GM23338 (cell line): ENCODE data around the gene GRB14. TPM values are rescaled to one million over a fixed set of nuclear protein-coding genes. Genes with fewer than 3 reads are reported as not detected.
"Not testable (repeated sequence)": the region's sequence is repeated elsewhere in the genome, so short reads cannot be mapped to it uniquely, and the experiment has no call there.

Source experiments
- ATAC-seq: fragments of 200-7000 bp; cut with Tn5 transposase; 3 replicates; pipeline ENCODE4 v1.9.1; 2020
- DNase-seq: peaks from one replicate; pipeline ENCODE4 v3.0.0-alpha.2; 2015; ENCODE audit warnings: low spot score
- H2AFZ ChIP-seq: fragments of 200-600 bp; sonication (generic); 2 replicates; pipeline ENCODE4 v1.8.0; 2016; ENCODE audit warnings: antibody characterized with exemption, mild to moderate bottlenecking, moderate library complexity
- H3F3A ChIP-seq: fragments of 200-600 bp; sonication (generic); replicated peaks from 2 replicates; pipeline ENCODE4 v1.8.0; 2017; ENCODE audit warnings: antibody characterized with exemption, mixed run types, low read depth
- H3K27ac ChIP-seq: fragments of 200-600 bp; sonication (generic); 2 replicates; pipeline ENCODE4 v1.6.1; 2016; ENCODE audit warnings: low read depth
- H3K27me3 ChIP-seq: fragments of 200-600 bp; sonication (generic); 2 replicates; pipeline ENCODE4 v1.8.0; 2016; ENCODE audit warnings: mild to moderate bottlenecking, mixed run types, moderate library complexity; ENCODE audit not compliant: insufficient read depth
- H3K36me3 ChIP-seq: fragments of 200-600 bp; sonication (generic); 2 replicates; pipeline ENCODE4 v1.8.0; 2016; ENCODE audit warnings: mild to moderate bottlenecking; ENCODE audit not compliant: insufficient read depth
- H3K4me1 ChIP-seq: fragments of 200-600 bp; sonication (generic); 2 replicates; pipeline ENCODE4 v1.8.0; 2016; ENCODE audit warnings: mild to moderate bottlenecking, moderate library complexity; ENCODE audit not compliant: insufficient read depth
- H3K4me2 ChIP-seq: fragments of 200-600 bp; sonication (generic); 2 replicates; pipeline ENCODE4 v1.7.1; 2017; ENCODE audit warnings: mixed run types
- H3K4me3 ChIP-seq: fragments of 200-600 bp; sonication (generic); 2 replicates; pipeline ENCODE4 v1.6.1; 2016; ENCODE audit warnings: mixed run types
- H3K79me2 ChIP-seq: fragments of 200-600 bp; sonication (generic); replicated peaks from 2 replicates; pipeline ENCODE4 v1.8.0; 2017; ENCODE audit warnings: mild to moderate bottlenecking; ENCODE audit not compliant: insufficient read depth
- H3K9me2 ChIP-seq: fragments of 200-600 bp; sonication (generic); 2 replicates; pipeline ENCODE4 v1.8.0; 2017; ENCODE audit not compliant: insufficient read depth
- H4K20me1 ChIP-seq: fragments of 200-600 bp; sonication (generic); replicated peaks from 2 replicates; pipeline ENCODE4 v1.8.0; 2017; ENCODE audit warnings: mild to moderate bottlenecking; ENCODE audit not compliant: insufficient read depth
- H3K27ac Mint-ChIP-seq: 2 replicates; pipeline ENCODE4 v1.8.0; 2020; ENCODE audit warnings: inconsistent platforms, mild to moderate bottlenecking, moderate library complexity, mixed read lengths
- H3K27me3 Mint-ChIP-seq: 3 replicates; pipeline ENCODE4 v1.8.0; 2022; ENCODE audit warnings: low read depth, mild to moderate bottlenecking, moderate library complexity, mixed read lengths, inconsistent platforms; ENCODE audit not compliant: insufficient read depth, poor library complexity
- H3K36me3 Mint-ChIP-seq: 3 replicates; pipeline ENCODE4 v1.8.0; 2021; ENCODE audit warnings: low read depth, mild to moderate bottlenecking, inconsistent platforms, moderate library complexity, mixed read lengths
- H3K4me1 Mint-ChIP-seq: 3 replicates; pipeline ENCODE4 v1.8.0; 2020; ENCODE audit warnings: mild to moderate bottlenecking, inconsistent platforms, mixed read lengths
- H3K4me3 Mint-ChIP-seq: 3 replicates; pipeline ENCODE4 v1.8.0; 2021; ENCODE audit warnings: moderate library complexity, mild to moderate bottlenecking, inconsistent platforms, mixed read lengths
- H3K9me3 Mint-ChIP-seq: 3 replicates; pipeline ENCODE4 v1.8.0; 2020; ENCODE audit warnings: moderate library complexity, mild to moderate bottlenecking, inconsistent platforms, mixed read lengths
- CREB1 ChIP-seq: fragments of 250-450 bp; sonication (Bioruptor Pico); IDR thresholded peaks from 2 replicates; pipeline ENCODE4 v1.5.0; 2020; ENCODE audit warnings: low read depth, mild to moderate bottlenecking, moderate library complexity
- CTCF ChIP-seq, 2 experiments: fragments of 200-600 bp in 1 of 2; sonication (generic) in 1 of 2; conservative IDR thresholded peaks; 2 replicates each; pipeline versions ENCODE4 v1.5.1 to v1.6.1; 2016 to 2017; ENCODE audit warnings: antibody characterized with exemption in 2 of 2, low read depth in 2 of 2, mild to moderate bottlenecking in 2 of 2, moderate library complexity in 1 of 2
- ETS1 ChIP-seq: IDR thresholded peaks from 2 replicates; pipeline ENCODE4 v1.6.1; 2016; ENCODE audit warnings: antibody characterized with exemption
- EZH2phosphoT487 ChIP-seq: fragments of 200-600 bp; sonication (generic); IDR thresholded peaks from one replicate; pipeline ENCODE4 v1.8.1; 2018; ENCODE audit warnings: antibody characterized with exemption; ENCODE audit not compliant: unreplicated experiment
- JUNB ChIP-seq: IDR thresholded peaks from one replicate; pipeline ENCODE4 v1.6.1; 2016; ENCODE audit warnings: antibody characterized with exemption; ENCODE audit not compliant: unreplicated experiment
- NANOG ChIP-seq: IDR thresholded peaks from 2 replicates; pipeline ENCODE4 v1.6.1; 2016; ENCODE audit warnings: antibody characterized with exemption, borderline replicate concordance
- POLR2AphosphoS5 ChIP-seq: IDR thresholded peaks from 2 replicates; pipeline ENCODE4 v1.6.1; 2016; ENCODE audit warnings: antibody characterized with exemption, low read depth
- STAT1 ChIP-seq: IDR thresholded peaks from one replicate; pipeline ENCODE4 v1.6.1; 2016; ENCODE audit warnings: antibody characterized with exemption; ENCODE audit not compliant: unreplicated experiment
- ZNF114 ChIP-seq: fragments of 250-450 bp; sonication (Bioruptor Pico); IDR thresholded peaks from 2 replicates; pipeline ENCODE4 v1.5.0; 2020; ENCODE audit warnings: mild to moderate bottlenecking, moderate library complexity
- ZNF331 ChIP-seq: fragments of 250-450 bp; sonication (Bioruptor Pico); IDR thresholded peaks from 2 replicates; pipeline ENCODE4 v1.5.0; 2020; ENCODE audit warnings: low read depth, mild to moderate bottlenecking, moderate library complexity
- ZNF462 ChIP-seq: fragments of 250-450 bp; sonication (Bioruptor Pico); IDR thresholded peaks from 2 replicates; pipeline ENCODE4 v1.5.0; 2020; ENCODE audit warnings: mild to moderate bottlenecking, moderate library complexity
- polyA plus RNA-seq: library from polyadenylated mRNA; unstranded; fragments of >200 nt; fragmentation: Nextera tagmentation; extraction: Ambion mirVana; gene quantifications from 2 replicates; pipeline ENCODE4 v1.2.1, GENCODE V29; 2016
- total RNA-seq: library from RNA; depleted of rRNA; stranded (reverse); fragments of >200 nt; shearing (Covaris generic); gene quantifications from 2 replicates; pipeline ENCODE4 v1.2.3, GENCODE V29; 2014
- TF ChIP-seq, protein P1 (sequence below): IDR thresholded peaks from one replicate; pipeline ENCODE4 v1.6.1; 2018; ENCODE audit warnings: antibody characterized with exemption; ENCODE audit not compliant: unreplicated experiment

GRB14 gene
- total and polyA plus RNA-seq, 2 experiments from 2014 or later, result 16.0 to 28.9 TPM

DNA sequence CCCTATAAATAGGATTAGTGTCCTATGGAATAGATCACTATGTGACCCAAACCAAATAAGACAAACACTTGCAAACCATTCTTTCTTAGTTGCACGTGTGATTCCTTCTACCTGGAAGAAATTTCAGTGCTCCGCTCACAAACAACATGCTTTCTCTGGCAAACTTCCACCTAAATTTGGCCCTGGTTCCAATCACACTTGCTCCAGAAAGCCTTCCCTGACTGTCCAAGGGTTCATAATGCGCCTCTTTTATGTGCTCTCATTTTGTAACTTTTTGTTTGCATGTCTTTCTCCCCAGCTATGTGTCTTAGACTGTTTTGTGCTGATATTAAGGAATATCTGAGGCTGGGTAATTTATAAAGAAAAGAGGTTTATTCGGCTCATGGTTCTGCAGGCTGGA is 69.8 kb downstream of the GRB14 start:
- Histone ChIP-seq H3K79me2 (no peaks in the 10 kb centered on the region), H4K20me1 (no peaks in the 10 kb centered on the region), H3K27me3 (no peaks in the 10 kb centered on the region), H3K4me1 (peaks cover 4% of the 10 kb centered on the region; the same call in 1 of the 2 replicates), H3K4me3 (no peak overlapping the region), H3K9me2 (0 out of 2 replicates have a peak, but pooled peaks cover 3% of the 10 kb centered on the region), H3K4me2 (no peak overlapping the region), H3K27ac (no peak overlapping the region), H2AFZ (no peak overlapping the region), H3K36me3 (no peaks in the 10 kb centered on the region), H3F3A (no peaks in the 10 kb centered on the region)
- peaks cover 3% of the 10 kb centered on the region; the same call in 2 of the 3 replicates for H3K36me3 Mint-ChIP-seq
- no peaks in the 10 kb centered on the region for H3K27me3 Mint-ChIP-seq
- H3K9me3 Mint-ChIP-seq, result no peaks in the 10 kb centered on the region
- no peaks in the 10 kb centered on the region for H3K4me1 Mint-ChIP-seq
- no peak for ATAC-seq
- no peak overlapping the region for H3K27ac Mint-ChIP-seq
- no peak for DNase-seq
- H3K4me3 Mint-ChIP-seq, result no peak overlapping the region
- TF ChIP-seq ZNF331 (CRISPR knock-in tag) (no peak), ZNF462 (CRISPR knock-in tag) (no peak), CREB1 (no peak), CTCF (conservative IDR thresholded peaks at IDR 0.05; ENCODE audit: low read depth in 2 of 2) (no peak), JUNB (no peak), EZH2phosphoT487 (no peak), NANOG (no peak), POLR2AphosphoS5 (no peak), ETS1 (no peak), ZNF114 (CRISPR knock-in tag) (no peak), STAT1 (no peak)
- TF ChIP-seq, protein P1, sequence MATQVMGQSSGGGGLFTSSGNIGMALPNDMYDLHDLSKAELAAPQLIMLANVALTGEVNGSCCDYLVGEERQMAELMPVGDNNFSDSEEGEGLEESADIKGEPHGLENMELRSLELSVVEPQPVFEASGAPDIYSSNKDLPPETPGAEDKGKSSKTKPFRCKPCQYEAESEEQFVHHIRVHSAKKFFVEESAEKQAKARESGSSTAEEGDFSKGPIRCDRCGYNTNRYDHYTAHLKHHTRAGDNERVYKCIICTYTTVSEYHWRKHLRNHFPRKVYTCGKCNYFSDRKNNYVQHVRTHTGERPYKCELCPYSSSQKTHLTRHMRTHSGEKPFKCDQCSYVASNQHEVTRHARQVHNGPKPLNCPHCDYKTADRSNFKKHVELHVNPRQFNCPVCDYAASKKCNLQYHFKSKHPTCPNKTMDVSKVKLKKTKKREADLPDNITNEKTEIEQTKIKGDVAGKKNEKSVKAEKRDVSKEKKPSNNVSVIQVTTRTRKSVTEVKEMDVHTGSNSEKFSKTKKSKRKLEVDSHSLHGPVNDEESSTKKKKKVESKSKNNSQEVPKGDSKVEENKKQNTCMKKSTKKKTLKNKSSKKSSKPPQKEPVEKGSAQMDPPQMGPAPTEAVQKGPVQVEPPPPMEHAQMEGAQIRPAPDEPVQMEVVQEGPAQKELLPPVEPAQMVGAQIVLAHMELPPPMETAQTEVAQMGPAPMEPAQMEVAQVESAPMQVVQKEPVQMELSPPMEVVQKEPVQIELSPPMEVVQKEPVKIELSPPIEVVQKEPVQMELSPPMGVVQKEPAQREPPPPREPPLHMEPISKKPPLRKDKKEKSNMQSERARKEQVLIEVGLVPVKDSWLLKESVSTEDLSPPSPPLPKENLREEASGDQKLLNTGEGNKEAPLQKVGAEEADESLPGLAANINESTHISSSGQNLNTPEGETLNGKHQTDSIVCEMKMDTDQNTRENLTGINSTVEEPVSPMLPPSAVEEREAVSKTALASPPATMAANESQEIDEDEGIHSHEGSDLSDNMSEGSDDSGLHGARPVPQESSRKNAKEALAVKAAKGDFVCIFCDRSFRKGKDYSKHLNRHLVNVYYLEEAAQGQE, result no peak

DNA sequence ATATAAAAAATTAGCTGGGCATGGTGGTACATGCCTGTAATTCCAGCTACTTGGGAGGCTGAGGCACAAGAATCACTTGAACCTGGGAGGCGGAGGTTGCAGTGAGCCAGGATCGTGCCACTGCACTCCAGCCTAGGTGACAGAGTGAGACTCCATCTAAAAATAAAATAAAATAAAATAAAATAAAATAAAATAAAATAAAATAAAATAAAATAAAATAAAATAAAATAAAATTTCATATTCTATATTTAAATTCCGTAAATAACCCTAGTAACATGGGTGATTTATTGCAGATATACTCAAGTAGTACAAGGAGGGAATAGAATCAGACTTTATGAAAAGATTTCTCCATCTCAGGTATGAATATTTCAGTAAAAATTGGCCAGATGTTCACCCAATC is 71.6 kb downstream of the GRB14 start:
- H3K27me3 Mint-ChIP-seq, H3K79me2 ChIP-seq, H3K4me2 ChIP-seq, H3K4me3 ChIP-seq, H3K27me3 ChIP-seq, DNase-seq, H3K9me3 Mint-ChIP-seq, H3K27ac Mint-ChIP-seq, H2AFZ ChIP-seq, H3K27ac ChIP-seq, H3K4me1 ChIP-seq, H3K36me3 ChIP-seq, H3K4me1 Mint-ChIP-seq, H4K20me1 ChIP-seq, H3F3A ChIP-seq, H3K9me2 ChIP-seq, ATAC-seq, H3K4me3 Mint-ChIP-seq: not testable (repeated sequence)
- H3K36me3 Mint-ChIP-seq, result peaks cover 17% of the 10 kb centered on the region
